Measurements from ENCODE around the gene RBM26.

GRCh38 chr13:79455331-79455730 is 49.3 kb upstream of the RBM26 start:
- TF ChIP-seq CTCF (IDR thresholded peaks at IDR 0.05) (no peak), POLR2A (IDR thresholded peaks at IDR 0.05) (no peak)

Data from testis (tissue), 2 donors.